WERI-Rb-1 (cell line): ENCODE measurements around the gene ZBTB48.

Experiments used
- DNase-seq: peaks from one replicate; pipeline ENCODE4 v3.0.0-alpha.2; 2020
- H3K27ac ChIP-seq: fragments of 250-450 bp; sonication (Bioruptor Pico); 2 replicates; pipeline ENCODE4 v1.5.1; 2020; ENCODE audit warnings: mild to moderate bottlenecking, moderate library complexity
- H3K27me3 ChIP-seq: fragments of 250-450 bp; sonication (Bioruptor Pico); 2 replicates; pipeline ENCODE4 v1.5.1; 2021; ENCODE audit warnings: mild to moderate bottlenecking, low read depth, moderate library complexity; ENCODE audit not compliant: insufficient read depth, severe bottlenecking
- H3K36me3 ChIP-seq: fragments of 250-450 bp; sonication (Bioruptor Pico); 2 replicates; pipeline ENCODE4 v1.5.1; 2020; ENCODE audit warnings: mild to moderate bottlenecking, moderate library complexity
- H3K4me3 ChIP-seq: 2 replicates; pipeline ENCODE4 v1.5.1; 2011; ENCODE audit warnings: low read depth, mild to moderate bottlenecking, control low read depth, low read length
- H3K9me3 ChIP-seq: fragments of 250-450 bp; sonication (Bioruptor Pico); 2 replicates; pipeline ENCODE4 v1.5.1; 2021; ENCODE audit warnings: mild to moderate bottlenecking, moderate library complexity; ENCODE audit not compliant: severe bottlenecking
- CTCF ChIP-seq: IDR thresholded peaks from 2 replicates; pipeline ENCODE4 v1.5.1; 2011; ENCODE audit warnings: low read depth, mild to moderate bottlenecking, control low read depth, inconsistent platforms, low read length

ZBTB48 gene

GRCh38 chr1:6625584-6626149 is 45.9 kb downstream of the ZBTB48 start:
- Histone ChIP-seq H3K36me3 (peaks cover 73% of the 10 kb centered on the region), H3K27me3 (no peaks in the 10 kb centered on the region), H3K4me3 (peak overlapping the region; percentile 73), H3K9me3 (no peaks in the 10 kb centered on the region), H3K27ac (peak overlapping the region; percentile 63)
- no peak for DNase-seq
- no peak for TF ChIP-seq CTCF

- peaks cover 63% of the 10 kb centered on the region for H3K36me3 ChIP-seq
Observed at GRCh38 chr1:6627031-6627430, 47.2 kb downstream of the ZBTB48 start.

GRCh38 chr1:6627841-6628545 is 48.2 kb downstream of the ZBTB48 start:
- Histone ChIP-seq H3K36me3 (peaks cover 59% of the 10 kb centered on the region), H3K9me3 (no peaks in the 10 kb centered on the region), H3K27me3 (no peaks in the 10 kb centered on the region), H3K4me3 (no peak overlapping the region), H3K27ac (no peak overlapping the region)
- TF ChIP-seq CTCF, result no peak
- DNase-seq, result no peak

More at GRCh38 chr1:6627031-6627430, 47.2 kb downstream of the ZBTB48 start:
- no peak for TF ChIP-seq CTCF
- H3K27ac ChIP-seq, result no peak overlapping the region
- DNase-seq, result no peak
- no peak overlapping the region for H3K4me3 ChIP-seq
- H3K9me3 ChIP-seq, result no peaks in the 10 kb centered on the region
- H3K27me3 ChIP-seq, result no peaks in the 10 kb centered on the region

- Histone ChIP-seq H3K27me3 (no peaks in the 10 kb centered on the region), H3K27ac (no peak overlapping the region), H3K9me3 (no peaks in the 10 kb centered on the region), H3K4me3 (no peak overlapping the region), H3K36me3 (peaks cover 59% of the 10 kb centered on the region)
- no peak for DNase-seq
- no peak for TF ChIP-seq CTCF
Observed at GRCh38 chr1:6628971-6629479, 49.2 kb downstream of the ZBTB48 start.

GRCh38 chr1:6630027-6630426 is 50.2 kb downstream of the ZBTB48 start:
- Histone ChIP-seq H3K27ac (no peak overlapping the region), H3K9me3 (no peaks in the 10 kb centered on the region), H3K36me3 (peaks cover 69% of the 10 kb centered on the region), H3K4me3 (no peak overlapping the region), H3K27me3 (no peaks in the 10 kb centered on the region)
- DNase-seq, result no peak
- TF ChIP-seq CTCF, result no peak
